NCI-H2107 (cell line): ENCODE data around the gene LRRC32.

Experiments
- DNase-seq: peaks from one replicate; lab custom pipeline; 2025; lab: John Stamatoyannopoulos, UW

LRRC32 gene

GRCh38 chr11:76662656-76663485 lies 7.7 kb downstream of the LRRC32 start:
- DNase-seq = no peak

- no peak for DNase-seq
These were observed 8.6 kb downstream of the LRRC32 start for GRCh38 chr11:76661834-76662434.

GRCh38 chr11:76661306-76661751 lies 9.2 kb downstream of the LRRC32 start:
- no peak for DNase-seq

DNA sequence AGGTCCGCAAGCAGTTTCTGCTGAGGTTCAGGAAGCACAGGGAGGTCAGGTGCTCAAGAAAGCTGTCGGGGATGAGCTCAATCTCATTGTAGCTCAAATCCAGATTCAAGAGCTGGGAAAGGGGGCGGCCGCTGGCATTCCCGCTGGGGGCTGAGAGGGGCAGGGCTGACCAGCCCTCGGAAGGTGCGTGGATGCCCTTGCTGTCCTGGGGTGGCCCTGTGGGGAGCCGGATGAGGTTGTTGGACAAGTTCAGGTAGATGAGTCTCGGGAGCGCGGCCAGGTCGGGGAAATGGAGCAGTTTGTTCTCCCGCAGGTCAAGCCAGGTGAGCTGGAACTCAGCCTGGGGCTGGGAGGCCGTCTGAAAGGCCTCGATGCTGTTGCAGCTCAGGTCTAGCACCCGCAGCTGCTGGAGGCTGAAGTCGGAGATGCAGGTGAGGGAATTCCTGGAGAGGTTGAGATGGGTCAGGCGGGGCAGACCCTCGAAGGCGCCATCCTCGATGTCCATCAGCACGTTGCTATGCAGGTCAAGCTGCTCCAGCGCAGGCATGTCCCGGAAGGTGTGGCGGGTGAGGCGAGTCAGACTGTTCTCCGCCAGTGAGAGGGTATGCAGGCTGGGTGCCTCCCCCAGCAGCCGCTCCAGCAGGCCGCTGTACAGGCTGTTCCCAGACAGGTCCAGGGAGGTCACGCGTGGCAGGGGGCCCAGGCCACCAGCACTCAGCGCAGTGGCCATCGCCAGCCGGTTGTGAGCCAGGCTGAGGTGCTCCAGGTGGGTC lies 9.8 kb downstream of the LRRC32 start:
- DNase-seq = no peak

DNA sequence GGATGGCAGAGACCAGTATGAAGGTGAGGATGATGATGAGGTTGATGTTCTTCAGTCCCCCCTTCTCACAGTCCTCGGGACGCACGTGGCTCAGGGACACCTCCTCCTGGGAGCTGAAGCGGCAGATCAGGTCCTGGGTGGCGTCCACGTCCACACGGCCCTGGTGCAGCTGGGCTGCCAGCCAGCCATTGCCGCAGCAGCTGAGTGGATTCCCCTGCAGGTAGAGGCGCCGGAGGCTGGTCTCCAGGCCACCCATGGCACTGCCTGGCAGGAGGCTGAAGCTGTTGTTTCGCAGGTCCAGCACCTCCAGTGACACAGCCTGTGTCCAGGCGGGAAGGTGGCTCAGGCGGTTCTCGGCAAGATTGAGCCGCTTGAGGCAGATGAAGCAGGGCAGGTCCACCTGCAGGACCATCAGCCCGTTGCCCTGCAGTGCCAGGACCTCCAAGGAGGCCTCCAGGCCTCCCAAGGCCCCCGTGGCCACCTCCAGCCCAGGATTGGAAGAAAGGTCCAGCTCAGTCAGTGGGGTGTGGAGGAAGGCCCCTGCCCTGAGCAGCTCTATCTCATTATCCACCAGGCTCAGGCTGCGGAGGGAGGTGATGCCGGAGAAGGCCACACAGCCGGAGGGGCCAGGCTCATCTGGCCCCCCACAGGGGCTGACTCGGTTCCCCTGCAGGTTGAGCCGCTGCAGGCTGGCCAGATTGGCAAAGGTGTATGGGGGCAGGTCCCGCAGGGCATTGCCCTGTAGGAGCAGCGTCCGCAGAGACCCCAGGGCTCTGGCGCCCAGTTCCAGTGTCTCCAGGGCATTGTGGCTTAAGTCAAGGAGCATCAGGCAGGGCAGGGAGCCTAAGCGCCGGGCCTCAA lies 10.6 kb downstream of the LRRC32 start:
- no peak for DNase-seq

- DNase-seq = no peak
These were observed 11.6 kb downstream of the LRRC32 start for GRCh38 chr11:76658651-76659650.

DNA sequence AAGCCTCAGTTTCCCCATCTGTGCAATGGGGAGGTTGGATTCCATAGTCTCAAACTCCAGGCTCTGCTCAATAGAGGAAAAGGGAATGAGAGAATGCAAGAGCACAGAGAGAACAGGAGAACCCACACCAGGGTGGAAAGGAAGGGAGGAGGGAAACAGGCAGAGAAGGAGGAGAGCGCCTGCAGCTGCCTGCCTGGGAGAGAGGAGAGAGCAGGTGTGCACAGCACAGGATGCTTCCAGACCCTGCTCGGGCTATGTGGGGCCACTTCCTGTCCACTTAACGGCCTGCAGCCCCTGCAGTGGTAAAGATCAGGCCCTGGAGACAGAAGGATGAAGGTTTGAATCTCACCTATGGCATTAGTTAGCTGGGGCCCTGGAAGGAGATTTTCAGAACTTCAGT lies 12.3 kb downstream of the LRRC32 start:
- no peak for DNase-seq

DNA sequence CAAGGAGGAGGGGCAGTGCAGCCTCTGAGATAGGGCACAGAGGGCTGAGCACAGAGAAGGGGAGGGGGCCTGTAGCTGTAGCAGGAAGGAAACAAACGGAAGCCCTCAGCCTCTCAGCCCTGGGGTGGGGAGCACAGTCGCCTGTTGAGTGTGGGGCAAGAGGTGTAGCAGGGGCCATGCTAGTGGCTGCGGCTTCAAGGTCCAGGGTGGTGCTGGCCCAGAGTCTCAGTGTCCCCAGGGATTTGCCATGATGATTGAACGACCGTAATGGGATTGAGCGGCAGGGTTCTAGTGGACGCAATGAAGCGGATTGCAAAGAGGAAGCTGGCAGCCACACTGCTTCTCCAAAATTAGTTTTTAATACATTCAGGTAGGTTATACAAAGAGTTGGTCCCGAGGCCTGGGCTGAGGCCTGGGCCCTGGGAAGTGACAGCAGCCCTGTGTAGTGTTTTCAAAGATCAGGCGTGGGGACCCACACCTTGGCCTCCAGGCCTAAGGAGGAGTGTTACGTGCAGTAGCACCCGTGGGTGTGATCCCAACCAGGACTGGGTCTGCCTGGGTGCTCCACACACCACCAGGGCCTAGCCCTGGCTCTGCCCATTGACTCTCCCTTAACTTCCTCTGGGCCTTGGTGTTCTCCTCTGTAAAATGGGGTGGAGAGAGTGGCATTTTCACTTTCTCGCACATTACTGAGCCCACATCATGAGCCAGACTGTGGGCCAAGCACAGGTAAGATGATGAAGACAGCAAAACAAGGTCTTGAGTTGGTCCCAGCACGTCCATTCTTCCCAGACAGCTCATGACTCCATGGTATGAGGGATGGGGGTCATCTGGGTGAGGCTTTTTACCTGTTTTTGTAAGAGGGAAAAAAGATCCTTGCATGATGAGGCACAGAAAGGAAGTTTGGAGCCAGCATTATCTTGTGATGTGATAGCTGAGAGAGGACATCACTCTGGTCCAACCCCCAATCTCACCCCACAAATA lies 13.1 kb downstream of the LRRC32 start:
- no peak for DNase-seq

DNA sequence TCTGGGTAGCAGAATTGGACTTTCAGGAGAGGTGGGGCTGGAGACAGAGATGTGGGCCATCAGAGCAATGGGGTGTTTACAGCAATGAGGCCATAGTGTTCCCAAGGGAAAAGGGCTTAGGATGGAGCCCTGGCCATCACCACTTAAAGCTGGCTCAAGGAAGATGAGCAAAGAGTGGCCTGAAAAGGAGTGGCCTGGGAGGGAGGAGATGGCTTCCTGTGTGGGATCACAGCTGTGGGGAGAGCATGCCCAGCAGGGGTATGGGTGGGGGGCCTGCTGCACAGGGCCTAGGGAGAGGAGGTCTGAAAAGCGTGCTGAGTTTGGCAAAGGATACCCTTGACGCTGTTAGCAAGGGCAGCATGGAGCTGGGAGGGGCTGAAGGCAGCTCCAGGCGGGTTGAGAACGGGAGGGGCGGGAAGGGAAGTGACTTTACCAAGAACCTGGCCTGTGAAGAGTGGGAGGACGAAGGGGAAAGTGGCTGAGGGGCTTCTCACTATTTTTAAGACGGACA lies 13.9 kb downstream of the LRRC32 start:
- no peak for DNase-seq

- DNase-seq = no peak
These were observed 14.5 kb downstream of the LRRC32 start for GRCh38 chr11:76656050-76656531.

DNA sequence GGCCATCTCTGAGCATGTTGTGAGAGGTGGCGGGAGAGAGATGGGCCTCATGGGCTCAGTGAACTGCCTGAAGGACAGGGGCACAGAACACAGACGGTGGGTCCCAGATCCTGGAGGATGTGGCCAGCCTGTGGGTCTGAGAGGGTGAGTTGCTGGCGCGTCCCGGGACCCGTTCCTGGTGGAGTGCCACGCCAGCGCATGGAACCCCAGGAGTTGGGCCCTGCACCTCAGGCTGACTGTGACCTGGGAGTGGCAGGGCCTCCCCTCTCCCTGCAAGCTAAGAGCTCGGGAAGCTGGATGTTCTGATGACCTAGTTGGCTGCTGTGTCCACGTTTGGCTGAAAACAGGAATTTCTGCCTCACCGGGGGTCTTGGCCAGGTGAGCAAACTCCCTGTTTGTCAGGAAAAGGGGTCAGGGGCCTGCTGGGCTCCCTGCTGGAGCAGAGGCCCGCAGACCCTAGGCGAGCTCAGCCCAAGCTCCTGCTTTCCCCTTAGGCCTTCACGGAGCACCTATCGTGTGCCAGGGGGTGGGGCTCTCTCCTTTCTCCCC lies 15.0 kb downstream of the LRRC32 start:
- no peak for DNase-seq

GRCh38 chr11:76654980-76655379 lies 15.6 kb downstream of the LRRC32 start:
- no peak for DNase-seq

- DNase-seq = no peak
These were observed 16.2 kb downstream of the LRRC32 start for GRCh38 chr11:76654298-76654851.

DNA sequence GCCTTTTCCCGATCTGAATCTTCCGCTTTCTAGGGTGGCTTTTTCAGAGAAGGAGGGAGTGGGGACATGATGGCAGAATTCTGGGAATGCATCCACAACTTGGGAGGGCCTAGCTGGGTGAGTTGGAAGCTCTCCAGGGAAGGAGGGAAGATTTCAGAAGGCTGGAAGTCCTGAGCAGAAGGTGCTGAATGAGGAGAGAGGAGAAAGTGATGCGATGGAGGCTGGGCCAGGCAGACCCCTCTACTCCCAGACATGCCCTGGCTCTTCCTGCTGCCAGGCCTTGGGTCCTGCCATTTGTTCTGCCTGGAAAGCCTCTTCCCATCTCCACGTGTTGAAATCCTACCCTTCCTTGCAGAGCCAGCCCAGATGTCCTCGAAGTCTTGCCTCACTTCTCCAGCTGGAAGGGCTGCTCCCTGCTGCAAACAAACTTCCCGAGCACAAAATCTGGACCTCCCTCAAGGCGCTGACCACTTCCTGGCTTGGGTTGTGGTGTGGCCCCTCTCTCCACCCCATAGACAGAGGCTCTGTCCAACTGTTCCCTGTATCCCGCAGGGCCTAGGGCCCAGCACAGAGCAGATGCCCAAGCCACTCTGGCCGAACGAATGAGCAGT lies 16.8 kb downstream of the LRRC32 start:
- no peak for DNase-seq

GRCh38 chr11:76653012-76653673 lies 17.4 kb downstream of the LRRC32 start:
- no peak for DNase-seq

DNA sequence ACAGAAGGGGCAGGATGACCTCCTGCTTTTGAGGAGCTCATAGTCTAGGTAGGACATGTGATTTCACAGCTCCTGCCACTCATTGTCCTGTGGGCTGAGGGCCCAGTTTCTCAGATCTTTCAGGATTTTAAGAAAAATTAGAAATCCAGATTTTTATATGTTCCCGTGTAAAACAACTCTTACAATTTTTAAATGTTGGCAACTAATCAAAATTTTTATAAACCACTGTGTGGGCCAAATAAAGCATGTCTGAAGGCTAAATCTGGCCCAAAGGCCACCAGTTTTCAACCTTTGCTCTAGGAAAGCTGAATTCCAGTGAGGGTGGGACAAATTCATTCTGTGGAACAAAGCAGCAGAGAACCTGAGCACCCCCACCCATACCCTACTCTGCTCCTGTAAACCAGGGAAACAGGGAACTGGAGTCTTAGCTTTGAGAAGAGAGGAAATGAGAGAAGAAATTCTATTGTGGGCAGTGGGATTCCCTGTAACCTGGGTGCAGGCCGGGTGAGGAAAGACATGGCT lies 20.6 kb downstream of the LRRC32 start:
- DNase-seq = no peak

DNA sequence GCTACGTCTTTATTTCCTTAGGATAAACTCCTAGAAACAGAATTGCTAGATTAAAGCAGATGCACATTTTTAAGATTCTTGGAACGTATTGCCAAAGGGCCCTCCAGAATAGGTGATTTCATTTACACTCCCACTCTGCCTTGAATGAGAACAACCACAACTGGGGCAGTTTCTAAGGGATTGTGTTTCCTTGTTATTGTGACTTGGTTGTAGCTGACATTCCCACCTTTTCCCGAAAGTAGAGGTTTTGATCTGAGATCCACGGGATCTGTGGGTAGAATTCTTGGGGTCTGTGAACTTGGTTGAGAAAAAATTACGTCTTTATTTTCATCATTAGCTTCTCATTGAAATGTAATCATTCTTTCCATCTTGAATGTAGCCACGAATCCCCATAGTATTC lies 21.5 kb downstream of the LRRC32 start:
- no peak for DNase-seq
